Middle frontal gyrus (tissue), 1 donor: ENCODE measurements around the gene SVBP.
"Not testable (repeated sequence)": the region's sequence is repeated elsewhere in the genome, so short reads cannot be mapped to it uniquely, and the experiment has no call there.

ENCODE experiments used
- DNase-seq: peaks from one replicate; pipeline ENCODE4 v3.0.0-alpha.2; 2015; ENCODE audit warnings: low spot score; ENCODE audit errors: extremely low spot score

Gene SVBP

GRCh38 chr1:42841440-42842147, 24.4 kb upstream of the SVBP start:
- no peak for DNase-seq

- DNase-seq, result no peak
These were observed 23.8 kb upstream of the SVBP start for GRCh38 chr1:42841010-42841409.

- no peak for DNase-seq
These were observed 21.4 kb upstream of the SVBP start for GRCh38 chr1:42838482-42839190.

- no peak for DNase-seq
These were observed 20.5 kb upstream of the SVBP start for GRCh38 chr1:42837709-42838108.

- no peak for DNase-seq
These were observed 18.2 kb upstream of the SVBP start for GRCh38 chr1:42835422-42835821.

- no peak for DNase-seq
These were observed 17.6 kb upstream of the SVBP start for GRCh38 chr1:42834803-42835202.

- DNase-seq, result no peak
These were observed 16.8 kb upstream of the SVBP start for GRCh38 chr1:42833981-42834380.

GRCh38 chr1:42832641-42833240, 15.5 kb upstream of the SVBP start:
- no peak for DNase-seq

- no peak for DNase-seq
These were observed 14.1 kb upstream of the SVBP start for GRCh38 chr1:42831273-42831672.

- no peak for DNase-seq
These were observed 13.4 kb upstream of the SVBP start for GRCh38 chr1:42830631-42831030.

GRCh38 chr1:42825036-42825851, 8.0 kb upstream of the SVBP start:
- no peak for DNase-seq

GRCh38 chr1:42824481-42825035, 7.4 kb upstream of the SVBP start:
- no peak for DNase-seq

GRCh38 chr1:42822800-42823392, 5.7 kb upstream of the SVBP start:
- no peak for DNase-seq

- DNase-seq, result no peak
These were observed 4.5 kb upstream of the SVBP start for GRCh38 chr1:42821690-42822089.

GRCh38 chr1:42820813-42821212, 3.6 kb upstream of the SVBP start:
- no peak for DNase-seq

- no peak for DNase-seq
These were observed 779 bp upstream of the SVBP start for GRCh38 chr1:42817976-42818375.

- no peak for DNase-seq
These were observed 207 bp upstream of the SVBP start for GRCh38 chr1:42817440-42817767.

- DNase-seq, result no peak
These were observed 1.1 kb downstream of the SVBP start for GRCh38 chr1:42815941-42816584.

- not testable (repeated sequence) for DNase-seq
These were observed 2.4 kb downstream of the SVBP start for GRCh38 chr1:42814815-42815214.

GRCh38 chr1:42807056-42807668, 10.0 kb downstream of the SVBP start:
- no peak for DNase-seq
